Measurements from ENCODE around the gene SRRM5.

- TF ChIP-seq, protein P1, sequence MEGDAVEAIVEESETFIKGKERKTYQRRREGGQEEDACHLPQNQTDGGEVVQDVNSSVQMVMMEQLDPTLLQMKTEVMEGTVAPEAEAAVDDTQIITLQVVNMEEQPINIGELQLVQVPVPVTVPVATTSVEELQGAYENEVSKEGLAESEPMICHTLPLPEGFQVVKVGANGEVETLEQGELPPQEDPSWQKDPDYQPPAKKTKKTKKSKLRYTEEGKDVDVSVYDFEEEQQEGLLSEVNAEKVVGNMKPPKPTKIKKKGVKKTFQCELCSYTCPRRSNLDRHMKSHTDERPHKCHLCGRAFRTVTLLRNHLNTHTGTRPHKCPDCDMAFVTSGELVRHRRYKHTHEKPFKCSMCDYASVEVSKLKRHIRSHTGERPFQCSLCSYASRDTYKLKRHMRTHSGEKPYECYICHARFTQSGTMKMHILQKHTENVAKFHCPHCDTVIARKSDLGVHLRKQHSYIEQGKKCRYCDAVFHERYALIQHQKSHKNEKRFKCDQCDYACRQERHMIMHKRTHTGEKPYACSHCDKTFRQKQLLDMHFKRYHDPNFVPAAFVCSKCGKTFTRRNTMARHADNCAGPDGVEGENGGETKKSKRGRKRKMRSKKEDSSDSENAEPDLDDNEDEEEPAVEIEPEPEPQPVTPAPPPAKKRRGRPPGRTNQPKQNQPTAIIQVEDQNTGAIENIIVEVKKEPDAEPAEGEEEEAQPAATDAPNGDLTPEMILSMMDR (IDR thresholded peaks at IDR 0.05; ENCODE audit: low read depth, low read length, missing input control), result no peak
- no peak for TF ChIP-seq YY1 (IDR thresholded peaks at IDR 0.05)
These were observed 10.2 kb downstream of the SRRM5 start for GRCh38 chr19:43622070-43622469.

All from liver (tissue), 2 donors.